Epithelial cell of proximal tubule (primary cell): ENCODE measurements around the gene PARS2. TPM values are rescaled to one million over a fixed set of nuclear protein-coding genes. Genes with fewer than 3 reads are reported as not detected.

Source experiments
- DNase-seq: peaks from one replicate; pipeline ENCODE4 v3.0.0-alpha.2; 2011; ENCODE audit warnings: low read depth
- H3K4me3 ChIP-seq: 2 replicates; pipeline ENCODE4 v1.5.1; 2011; ENCODE audit warnings: low read depth, mild to moderate bottlenecking, low read length
- CTCF ChIP-seq: conservative IDR thresholded peaks from 2 replicates; pipeline ENCODE4 v1.5.1; 2012; ENCODE audit warnings: low read depth, mild to moderate bottlenecking, low read length
- total RNA-seq: library from RNA; depleted of rRNA; stranded (reverse); fragments of >200 nt; gene quantifications from 2 replicates; pipeline ENCODE4 v1.2.3, GENCODE V29; 2015

Gene PARS2
- total RNA-seq, 1 donor from 2014 or later: 5.4 TPM

GRCh38 chr1:54754486-54755285 is 9.6 kb downstream of the PARS2 start:
- no peak for DNase-seq
- no peak overlapping the region for H3K4me3 ChIP-seq
- TF ChIP-seq CTCF: no peak

GRCh38 chr1:54754045-54754444 is 10.3 kb downstream of the PARS2 start:
- no peak overlapping the region for H3K4me3 ChIP-seq
- TF ChIP-seq CTCF: no peak

GRCh38 chr1:54751426-54751825 is 12.9 kb downstream of the PARS2 start:
- no peak for TF ChIP-seq CTCF
- H3K4me3 ChIP-seq: no peak overlapping the region
- no peak for DNase-seq

More at GRCh38 chr1:54754045-54754444, 10.3 kb downstream of the PARS2 start:
- DNase-seq: no peak

GRCh38 chr1:54750596-54750995 is 13.7 kb downstream of the PARS2 start:
- DNase-seq: no peak
- no peak overlapping the region for H3K4me3 ChIP-seq
- TF ChIP-seq CTCF: no peak

GRCh38 chr1:54748094-54748835 is 16.1 kb downstream of the PARS2 start:
- no peak for TF ChIP-seq CTCF
- no peak overlapping the region for H3K4me3 ChIP-seq
- DNase-seq: no peak

GRCh38 chr1:54745864-54746263 is 18.5 kb downstream of the PARS2 start:
- DNase-seq: no peak
- no peak for TF ChIP-seq CTCF
- H3K4me3 ChIP-seq: no peak overlapping the region
